ENCODE data around the gene DIMT1.

DIMT1 gene

DNA sequence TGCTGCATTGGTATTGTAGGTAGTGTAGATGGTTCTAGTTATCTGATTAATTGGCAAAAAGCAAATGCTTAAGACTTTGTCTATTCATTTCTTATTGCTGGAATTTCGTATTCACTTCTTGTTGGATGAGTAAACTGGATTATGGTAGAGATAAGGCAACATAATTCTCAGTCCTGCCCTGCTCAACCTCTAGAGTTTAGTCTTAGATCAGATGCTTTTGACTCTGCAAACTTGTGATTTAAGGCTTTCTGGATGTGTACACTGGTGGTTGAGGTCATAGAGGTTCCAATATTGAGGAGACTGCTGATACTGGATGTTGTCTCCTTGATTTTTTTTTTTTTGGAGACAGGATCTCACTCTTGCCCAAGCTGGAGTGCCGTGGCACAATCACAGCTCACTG lies 62.7 kb downstream of the DIMT1 start:
- TF ChIP-seq, protein P1, sequence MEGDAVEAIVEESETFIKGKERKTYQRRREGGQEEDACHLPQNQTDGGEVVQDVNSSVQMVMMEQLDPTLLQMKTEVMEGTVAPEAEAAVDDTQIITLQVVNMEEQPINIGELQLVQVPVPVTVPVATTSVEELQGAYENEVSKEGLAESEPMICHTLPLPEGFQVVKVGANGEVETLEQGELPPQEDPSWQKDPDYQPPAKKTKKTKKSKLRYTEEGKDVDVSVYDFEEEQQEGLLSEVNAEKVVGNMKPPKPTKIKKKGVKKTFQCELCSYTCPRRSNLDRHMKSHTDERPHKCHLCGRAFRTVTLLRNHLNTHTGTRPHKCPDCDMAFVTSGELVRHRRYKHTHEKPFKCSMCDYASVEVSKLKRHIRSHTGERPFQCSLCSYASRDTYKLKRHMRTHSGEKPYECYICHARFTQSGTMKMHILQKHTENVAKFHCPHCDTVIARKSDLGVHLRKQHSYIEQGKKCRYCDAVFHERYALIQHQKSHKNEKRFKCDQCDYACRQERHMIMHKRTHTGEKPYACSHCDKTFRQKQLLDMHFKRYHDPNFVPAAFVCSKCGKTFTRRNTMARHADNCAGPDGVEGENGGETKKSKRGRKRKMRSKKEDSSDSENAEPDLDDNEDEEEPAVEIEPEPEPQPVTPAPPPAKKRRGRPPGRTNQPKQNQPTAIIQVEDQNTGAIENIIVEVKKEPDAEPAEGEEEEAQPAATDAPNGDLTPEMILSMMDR (conservative IDR thresholded peaks at IDR 0.05; ENCODE audit: low read depth), result no peak
- no peak for DNase-seq (ENCODE audit: low spot score)
- CTCF ChIA-PET, result interaction anchor here (0.6 kb wide), 1 partner anchor 438 kb away, joined by 3 read pairs; no protein-coding TSS in a partner anchor
- POLR2A ChIA-PET (ENCODE audit: low non-redundant PET), result no interaction called here
- no peak overlapping the region for H3K27ac ChIP-seq

DNA sequence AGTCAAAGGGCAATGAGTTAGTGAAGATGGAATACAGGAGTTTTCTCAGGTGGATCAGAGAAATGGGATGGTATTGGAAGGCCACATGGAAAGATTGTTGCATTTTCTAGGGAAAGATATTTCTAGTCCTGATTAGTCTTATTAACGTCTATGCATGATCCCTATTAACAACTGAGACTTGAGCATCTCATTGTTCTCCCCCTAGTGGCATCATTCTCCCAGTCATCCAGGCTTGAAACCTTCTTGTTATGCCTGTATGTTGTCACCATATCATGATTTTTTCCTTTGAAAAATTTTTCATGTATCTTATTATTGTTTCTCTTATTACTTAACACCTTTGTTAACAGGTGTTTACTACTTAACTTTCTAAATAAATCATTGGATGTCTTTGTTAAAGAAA lies 63.3 kb downstream of the DIMT1 start:
- DNase-seq (ENCODE audit: low spot score), result no peak
- ChIA-PET CTCF (interaction anchor here (0.6 kb wide), 1 partner anchor 438 kb away, joined by 3 read pairs; no protein-coding TSS in a partner anchor), POLR2A (ENCODE audit: low non-redundant PET) (no interaction called here)
- H3K27ac ChIP-seq, result no peak overlapping the region
- TF ChIP-seq, protein P1 (conservative IDR thresholded peaks at IDR 0.05; ENCODE audit: low read depth), result no peak
